ENCODE results near the gene FAM83E. TPM values are rescaled to one million over a fixed set of nuclear protein-coding genes. Genes with fewer than 3 reads are reported as not detected.

Gene FAM83E
- polyA plus RNA-seq, 6 donors from 2014 or later, result 0.18 TPM; not detected in 5

Other genes starting within 250 kb of the FAM83E start
- 10 to 100 TPM; 24.5 to 32.1 (median 26.5) TPM for gene KDELR1, start 223.5 kb downstream of the FAM83E start, polyA plus RNA-seq (ENCODE audit: low read depth in 6 of 6)
- not detected for gene GRIN2D, start 221.4 kb downstream of the FAM83E start, polyA plus RNA-seq (ENCODE audit: low read depth in 6 of 6)
- gene GRWD1, start 169.1 kb downstream of the FAM83E start, polyA plus RNA-seq (ENCODE audit: low read depth in 6 of 6), result 10 to 100 TPM; 27.8 to 44.8 (median 37.1) TPM
- gene KCNJ14, start 159.5 kb downstream of the FAM83E start, polyA plus RNA-seq (ENCODE audit: low read depth in 6 of 6), result under 1 TPM in 5 of 6 donors, not detected in 1; 0.12 to 0.72 (median 0.24) TPM
- gene CYTH2, start 145.7 kb downstream of the FAM83E start, polyA plus RNA-seq (ENCODE audit: low read depth in 6 of 6), result 10 to 100 TPM in 5 of 6 donors, 1 to 10 TPM in 1; 10.0 to 29.9 (median 20.3) TPM
- gene LMTK3, start 103.2 kb downstream of the FAM83E start, polyA plus RNA-seq (ENCODE audit: low read depth in 6 of 6), result not detected
- gene SULT2B1, start 62.9 kb downstream of the FAM83E start, polyA plus RNA-seq (ENCODE audit: low read depth in 6 of 6), result not detected
- not detected for gene SPACA4, start 8.3 kb downstream of the FAM83E start, polyA plus RNA-seq (ENCODE audit: low read depth in 6 of 6)
- gene RPL18, start 4.1 kb upstream of the FAM83E start, polyA plus RNA-seq (ENCODE audit: low read depth in 6 of 6), result 1,000 to 10,000 TPM; 1,850 to 2,706 (median 2,170) TPM
- gene SPHK2, start 4.4 kb upstream of the FAM83E start, polyA plus RNA-seq (ENCODE audit: low read depth in 6 of 6), result 10 to 100 TPM in 4 of 6 donors, 1 to 10 TPM in 2; 5.6 to 16.5 (median 10.8) TPM
- gene DBP, start 22.3 kb upstream of the FAM83E start, polyA plus RNA-seq (ENCODE audit: low read depth in 6 of 6), result 10 to 100 TPM; 27.6 to 73.8 (median 46.4) TPM
- gene CA11, start 31.1 kb upstream of the FAM83E start, polyA plus RNA-seq (ENCODE audit: low read depth in 6 of 6), result 10 to 100 TPM in 3 of 6 donors, 1 to 10 TPM in 3; 2.8 to 15.2 (median 10.6) TPM
- gene NTN5, start 57.9 kb upstream of the FAM83E start, polyA plus RNA-seq (ENCODE audit: low read depth in 6 of 6), result not detected
- gene FUT2, start 80.9 kb upstream of the FAM83E start, polyA plus RNA-seq (ENCODE audit: low read depth in 6 of 6), result under 1 TPM in 3 of 6 donors, not detected in 3; 0.11 to 0.26 (median 0.17) TPM
- under 1 TPM in 5 of 6 donors, not detected in 1; 0.21 to 0.70 (median 0.31) TPM for gene MAMSTR, start 104.6 kb upstream of the FAM83E start, polyA plus RNA-seq (ENCODE audit: low read depth in 6 of 6)
- under 1 TPM in 1 of 6 donors, not detected in 5; 0.48 TPM for gene RASIP1, start 125.5 kb upstream of the FAM83E start, polyA plus RNA-seq (ENCODE audit: low read depth in 6 of 6)
- not detected for gene IZUMO1, start 131.8 kb upstream of the FAM83E start, polyA plus RNA-seq (ENCODE audit: low read depth in 6 of 6)
- gene FUT1, start 137.6 kb upstream of the FAM83E start, polyA plus RNA-seq (ENCODE audit: low read depth in 6 of 6), result not detected
- not detected for gene FGF21, start 140.4 kb upstream of the FAM83E start, polyA plus RNA-seq (ENCODE audit: low read depth in 6 of 6)
- 10 to 100 TPM; 16.3 to 29.5 (median 22.2) TPM for gene BCAT2, start 196.0 kb upstream of the FAM83E start, polyA plus RNA-seq (ENCODE audit: low read depth in 6 of 6)
- gene HSD17B14, start 221.4 kb upstream of the FAM83E start, polyA plus RNA-seq (ENCODE audit: low read depth in 6 of 6), result 1 to 10 TPM in 4 of 6 donors, under 1 TPM in 1, not detected in 1; 1.00 to 3.3 (median 1.4) TPM